ENCODE data around the gene ALDOB. TPM values are rescaled to one million over a fixed set of nuclear protein-coding genes. Genes with fewer than 3 reads are reported as not detected.

ALDOB gene
- total RNA-seq, 1 experiment from 2014 or later = not detected

DNA sequence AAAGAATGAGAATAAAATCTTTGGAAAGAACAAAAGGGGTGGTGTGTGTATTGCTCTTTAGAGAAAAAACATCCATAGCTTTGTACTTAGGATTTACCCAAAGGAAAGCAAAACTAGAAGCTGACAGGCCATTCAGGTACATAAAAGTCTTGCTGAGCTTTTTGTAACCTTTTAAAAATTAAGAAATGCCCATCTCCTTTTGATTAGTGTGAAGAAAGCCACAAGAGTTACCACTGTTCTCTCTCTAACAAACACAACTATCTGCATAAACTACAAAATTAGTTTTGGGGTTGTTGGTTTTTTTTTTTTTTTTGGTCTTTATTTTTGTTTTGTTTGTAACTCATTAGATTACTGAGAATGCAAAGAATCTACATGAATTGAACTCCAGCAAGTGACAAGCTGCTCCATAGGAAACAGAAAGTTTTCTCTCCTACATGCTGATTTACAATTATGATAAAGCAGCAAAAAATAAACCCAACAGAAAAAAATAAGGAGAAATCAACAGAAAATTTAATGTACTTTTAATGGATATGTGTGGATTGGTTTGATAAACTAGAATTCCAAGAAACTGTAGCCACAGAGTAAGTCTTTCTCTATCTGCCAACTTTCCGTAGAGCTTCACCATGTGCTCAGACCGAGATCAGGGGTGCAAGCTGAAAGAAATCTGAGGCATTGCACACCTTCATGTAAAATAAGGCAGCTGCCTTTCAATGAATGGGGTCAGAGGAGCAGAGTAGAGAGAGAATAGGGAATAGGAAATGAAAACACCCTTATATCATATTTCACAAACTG, 63.1 kb downstream of the ALDOB start:
- Histone ChIP-seq H3K4ac (ENCODE audit: low read depth, low read length) (no peak overlapping the region), H3K9me3 (ENCODE audit: control insufficient read depth, low read depth, low read length) (no peaks in the 10 kb centered on the region), H4K20me1 (ENCODE audit: control insufficient read depth, insufficient read depth, insufficient read length) (no peaks in the 10 kb centered on the region), H4K8ac (replicated peaks; ENCODE audit: insufficient read length, low read depth, low read length) (no peak overlapping the region), H3K18ac (ENCODE audit: insufficient read length, low read depth, low read length) (no peak overlapping the region), H3K4me2 (ENCODE audit: insufficient read depth, insufficient read length, low read length) (no peak overlapping the region), H3T11ph (ENCODE audit: low read length) (no peak overlapping the region), H3K27ac (ENCODE audit: insufficient read length, low read depth, low read length) (no peak overlapping the region), H2BK15ac (ENCODE audit: low read depth, low read length) (no peak overlapping the region), H3K23me2 (ENCODE audit: insufficient read length, low read depth, low read length, poor library complexity, severe bottlenecking) (no peaks in the 10 kb centered on the region), H2BK20ac (ENCODE audit: low read depth, low read length, poor library complexity, severe bottlenecking) (no peak overlapping the region), H3K14ac (ENCODE audit: insufficient read depth, low read length) (no peak overlapping the region), H3K56ac (ENCODE audit: insufficient read length, low read depth, low read length) (no peak overlapping the region), H4K5ac (ENCODE audit: insufficient read length, low read depth, low read length) (no peak overlapping the region), H3K27me3 (ENCODE audit: insufficient read depth, low read length) (no peaks in the 10 kb centered on the region), H3K79me2 (ENCODE audit: insufficient read depth, low read length) (no peaks in the 10 kb centered on the region), H3K9ac (ENCODE audit: extremely low read depth, insufficient read length, low read length) (no peak overlapping the region), H3K79me1 (ENCODE audit: insufficient read depth, low read depth, low read length, poor library complexity, severe bottlenecking) (no peaks in the 10 kb centered on the region), H4K91ac (ENCODE audit: insufficient read length, low read depth, low read length) (no peak overlapping the region), H2BK120ac (ENCODE audit: low read depth, low read length, poor library complexity, severe bottlenecking) (no peak overlapping the region), H2AK5ac (ENCODE audit: insufficient read length, low read length) (no peak overlapping the region), H3K23ac (ENCODE audit: insufficient read length, low read depth, low read length) (no peak overlapping the region), H2BK12ac (ENCODE audit: insufficient read length, low read depth, low read length) (no peak overlapping the region), H2AFZ (ENCODE audit: low read length) (no peak overlapping the region), H2BK5ac (ENCODE audit: insufficient read length, low read length) (no peak overlapping the region), H3K4me1 (ENCODE audit: insufficient read depth, low read length) (peaks cover 3% of the 10 kb centered on the region; the same call in 1 of the 2 replicates)
- WGBS (ENCODE audit: extremely low coverage, insufficient read length, low lambda C conversion rate) = no CpG with 5 or more reads among the region's 2 CpGs
- Mint-ChIP-seq H3K4me3 (no peak overlapping the region), H3K9me3 (peaks cover 1% of the 10 kb centered on the region in 2 experiments; a peak in 3 of 5 replicates), H3K27me3 (ENCODE audit: low read depth) (no peaks in the 10 kb centered on the region), H3K36me3 (ENCODE audit: insufficient read depth in 1 of 3, low read depth in 3 of 3) (peaks cover 0 to 2% (median 0%) of the 10 kb centered on the region in 3 experiments; a peak in 2 of 7 replicates), H3K4me1 (peaks cover 13 to 19% of the 10 kb centered on the region in 2 experiments), H3K27ac (no peak overlapping the region; a peak in 2 of 7 replicates)
- no peak for DNase-seq
- TF ChIP-seq, protein P1, sequence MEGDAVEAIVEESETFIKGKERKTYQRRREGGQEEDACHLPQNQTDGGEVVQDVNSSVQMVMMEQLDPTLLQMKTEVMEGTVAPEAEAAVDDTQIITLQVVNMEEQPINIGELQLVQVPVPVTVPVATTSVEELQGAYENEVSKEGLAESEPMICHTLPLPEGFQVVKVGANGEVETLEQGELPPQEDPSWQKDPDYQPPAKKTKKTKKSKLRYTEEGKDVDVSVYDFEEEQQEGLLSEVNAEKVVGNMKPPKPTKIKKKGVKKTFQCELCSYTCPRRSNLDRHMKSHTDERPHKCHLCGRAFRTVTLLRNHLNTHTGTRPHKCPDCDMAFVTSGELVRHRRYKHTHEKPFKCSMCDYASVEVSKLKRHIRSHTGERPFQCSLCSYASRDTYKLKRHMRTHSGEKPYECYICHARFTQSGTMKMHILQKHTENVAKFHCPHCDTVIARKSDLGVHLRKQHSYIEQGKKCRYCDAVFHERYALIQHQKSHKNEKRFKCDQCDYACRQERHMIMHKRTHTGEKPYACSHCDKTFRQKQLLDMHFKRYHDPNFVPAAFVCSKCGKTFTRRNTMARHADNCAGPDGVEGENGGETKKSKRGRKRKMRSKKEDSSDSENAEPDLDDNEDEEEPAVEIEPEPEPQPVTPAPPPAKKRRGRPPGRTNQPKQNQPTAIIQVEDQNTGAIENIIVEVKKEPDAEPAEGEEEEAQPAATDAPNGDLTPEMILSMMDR (conservative IDR thresholded peaks at IDR 0.05) = no peak
